Activated naive CD4-positive, alpha-beta T cell treated with anti-CD3 and anti-CD28 coated beads, Interleukin-2, amount 50 U/mL, for 72 hours (primary cell): Measurements from ENCODE around the gene PLTP. TPM values are rescaled to one million over a fixed set of nuclear protein-coding genes. Genes with fewer than 3 reads are reported as not detected.
A peak's percentile ranks its signal among the peaks of the same experiment; 100 is the strongest.

Experiments used
- ATAC-seq, 2 donors: fragments of 150-1000 bp; cut with Tn5 transposase; 2 replicates each; pipeline ENCODE4 v1.10.0; 2021; ENCODE audit warnings: mild to moderate bottlenecking in 2 of 2, moderate library complexity in 2 of 2
- DNase-seq, 2 donors: peaks; one replicate each; pipeline ENCODE4 v3.0.0; 2021 to 2022; ENCODE audit warnings: low spot score in 2 of 2
- H3K27ac Mint-ChIP-seq, 2 donors: one replicate each; pipeline ENCODE4 v1.8.0; 2022; ENCODE audit warnings: mild to moderate bottlenecking in 2 of 2, mixed read lengths in 2 of 2
- H3K36me3 Mint-ChIP-seq, 2 donors: one replicate each; pipeline ENCODE4 v1.8.0; 2022; ENCODE audit warnings: mixed read lengths in 2 of 2
- H3K9me3 Mint-ChIP-seq, 2 donors: one replicate each; pipeline ENCODE4 v1.8.0; 2022; ENCODE audit warnings: mixed read lengths in 2 of 2
- total RNA-seq, 2 donors: library from RNA; stranded (reverse); gene quantifications; one replicate each; pipeline ENCODE4 v1.2.3, GENCODE V29; 2022

The PLTP gene
- total RNA-seq, 2 donors from 2014 or later: 11.0 to 12.9 TPM

DNA sequence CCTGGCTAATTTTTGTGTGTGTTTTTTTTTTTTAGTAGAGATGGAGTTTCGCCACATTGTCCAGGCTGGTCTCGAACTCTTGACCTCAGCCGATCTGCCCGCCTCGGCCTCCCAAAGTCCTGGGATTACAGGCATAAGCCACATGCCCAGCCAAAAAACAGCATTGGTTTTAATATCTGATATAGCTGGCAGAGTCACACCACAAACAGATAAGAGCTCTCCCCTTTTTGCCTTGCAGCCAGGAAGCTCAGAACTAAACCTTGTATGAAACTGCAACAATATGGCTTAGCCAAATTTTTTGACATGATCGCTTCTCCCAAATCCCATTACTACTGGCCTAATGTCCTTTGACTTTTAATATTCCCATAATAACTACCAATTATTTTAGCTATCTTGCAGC, 59.6 kb downstream of the PLTP start:
- ATAC-seq (no peak), DNase-seq (no peak)
- Mint-ChIP-seq H3K36me3 (peaks cover 6 to 7% of the 10 kb centered on the region in 2 donors), H3K9me3 (no peaks in the 10 kb centered on the region), H3K27ac (no peak overlapping the region)

DNA sequence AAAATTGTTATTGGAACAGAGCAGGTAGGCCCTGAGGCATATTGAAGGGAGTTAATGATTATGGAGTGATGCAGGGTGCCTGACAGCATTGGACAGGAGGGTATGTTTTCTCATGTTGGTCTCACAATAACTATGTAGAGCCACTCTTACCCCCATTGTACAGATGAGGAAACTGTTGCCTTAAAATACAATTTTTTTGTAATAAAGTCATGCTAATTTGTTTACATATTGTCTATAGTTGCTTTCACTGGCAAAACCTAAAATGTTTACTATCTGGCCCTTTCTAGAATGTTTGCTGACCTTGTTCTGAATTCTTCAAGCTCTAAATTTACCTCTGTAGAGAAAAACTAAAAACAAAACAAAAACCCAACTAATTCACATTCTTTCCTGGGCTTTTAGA, 60.5 kb downstream of the PLTP start:
- peaks cover 1 to 2% of the 10 kb centered on the region in 2 donors for H3K36me3 Mint-ChIP-seq

GRCh38 chr20:45850926-45851325, 61.0 kb downstream of the PLTP start:
- DNase-seq (no peak), ATAC-seq (no peak)
- Mint-ChIP-seq H3K9me3 (no peaks in the 10 kb centered on the region), H3K36me3 (no peaks in the 10 kb centered on the region), H3K27ac (peak overlapping the region in 1 of 2 donors; percentile 74)

More for the DNA sequence above, 60.5 kb downstream of the PLTP start:
- no peaks in the 10 kb centered on the region for H3K9me3 Mint-ChIP-seq
- H3K27ac Mint-ChIP-seq: peak overlapping the region in 1 of 2 donors; percentile 65
- ATAC-seq: no peak
- no peak for DNase-seq

- no peak for DNase-seq
- no peaks in the 10 kb centered on the region for H3K36me3 Mint-ChIP-seq
- no peaks in the 10 kb centered on the region for H3K9me3 Mint-ChIP-seq
- H3K27ac Mint-ChIP-seq: peak overlapping the region in 1 of 2 donors; percentile 74
- ATAC-seq: no peak
Measured at GRCh38 chr20:45850238-45850637, 61.7 kb downstream of the PLTP start.

GRCh38 chr20:45848969-45849582, 62.9 kb downstream of the PLTP start:
- Mint-ChIP-seq H3K36me3 (peaks cover 0 to 4% of the 10 kb centered on the region in 2 donors), H3K27ac (peak overlapping the region in 1 of 2 donors; percentile 19), H3K9me3 (no peaks in the 10 kb centered on the region)
- ATAC-seq (no peak), DNase-seq (no peak)

Other genes starting within 250 kb of the PLTP start
- gene WFDC11, start 241.9 kb downstream of the PLTP start, total RNA-seq: not detected
- gene WFDC13, start 210.1 kb downstream of the PLTP start, total RNA-seq: not detected
- gene WFDC10B, start 207.1 kb downstream of the PLTP start, total RNA-seq: not detected
- not detected for gene SPINT4, start 189.8 kb downstream of the PLTP start, total RNA-seq
- gene WFDC3, start 120.3 kb downstream of the PLTP start, total RNA-seq: under 1 TPM; 0.31 to 0.34 TPM
- 10 to 100 TPM; 23.2 to 24.4 TPM for gene DNTTIP1, start 120.2 kb downstream of the PLTP start, total RNA-seq
- 100 to 1,000 TPM; 200 to 371 TPM for gene UBE2C, start 99.5 kb downstream of the PLTP start, total RNA-seq
- gene TNNC2, start 84.8 kb downstream of the PLTP start, total RNA-seq: not detected
- 1 to 10 TPM; 2.1 to 2.5 TPM for gene SNX21, start 78.4 kb downstream of the PLTP start, total RNA-seq
- 10 to 100 TPM; 29.1 to 31.3 TPM for gene ACOT8, start 54.8 kb downstream of the PLTP start, total RNA-seq
- gene ZSWIM3, start 54.5 kb downstream of the PLTP start, total RNA-seq: 1 to 10 TPM; 5.7 to 8.4 TPM
- gene ZSWIM1, start 30.9 kb downstream of the PLTP start, total RNA-seq: 10 to 100 TPM; 11.3 to 11.9 TPM
- gene SPATA25, start 24.5 kb downstream of the PLTP start, total RNA-seq: 1 to 10 TPM in 1 of 2 donors, under 1 TPM in 1; 0.64 to 1.8 TPM
- 1 to 10 TPM; 1.5 to 3.4 TPM for gene NEURL2, start 20.9 kb downstream of the PLTP start, total RNA-seq
- gene CTSA, start 20.8 kb downstream of the PLTP start, total RNA-seq: 10 to 100 TPM; 55.6 to 98.5 TPM
- 10 to 100 TPM; 31.8 to 51.0 TPM for gene PCIF1, start 22.5 kb upstream of the PLTP start, total RNA-seq
- gene ZNF335, start 60.0 kb upstream of the PLTP start, total RNA-seq: 10 to 100 TPM; 31.0 to 62.6 TPM
- gene MMP9, start 96.8 kb upstream of the PLTP start, total RNA-seq: under 1 TPM in 1 of 2 donors, not detected in 1; 0.10 TPM
- under 1 TPM; 0.34 to 0.66 TPM for gene SLC12A5, start 117.1 kb upstream of the PLTP start, total RNA-seq
- gene NCOA5, start 177.8 kb upstream of the PLTP start, total RNA-seq: 10 to 100 TPM in 1 of 2 donors, 1 to 10 TPM in 1; 2.2 to 15.2 TPM
- 10 to 100 TPM in 1 of 2 donors, 1 to 10 TPM in 1; 8.8 to 10.0 TPM for gene CD40, start 206.2 kb upstream of the PLTP start, total RNA-seq